SU-DHL-6 (cell line): ENCODE measurements around the gene FBXW11.

Experiments
- H2AFZ ChIP-seq: fragments of 200-600 bp; sonication (generic); 2 replicates; pipeline ENCODE4 v1.6.1; 2014; ENCODE audit warnings: low read depth, mild to moderate bottlenecking, moderate library complexity, mixed read lengths, antibody characterized with exemption, low read length; ENCODE audit not compliant: severe bottlenecking
- H3F3A ChIP-seq: fragments of 200-600 bp; shearing (Covaris generic); 2 replicates; pipeline ENCODE4 v1.6.0; 2016; ENCODE audit warnings: antibody characterized with exemption, mild to moderate bottlenecking; ENCODE audit not compliant: insufficient read depth
- H3K27ac ChIP-seq: fragments of 200-600 bp; sonication (generic); 2 replicates; pipeline ENCODE4 v1.5.1; 2016; ENCODE audit warnings: low read depth, mild to moderate bottlenecking, low read length, moderate library complexity, mixed read lengths
- H3K27me3 ChIP-seq: fragments of 200-600 bp; sonication (generic), shearing (Covaris generic); 2 replicates; pipeline ENCODE4 v1.6.0; 2014; ENCODE audit warnings: mild to moderate bottlenecking, low read length
- H3K36me3 ChIP-seq: fragments of 200-600 bp; sonication (generic); 2 replicates; pipeline ENCODE4 v1.6.1; 2014; ENCODE audit warnings: mild to moderate bottlenecking, low read length, mixed read lengths
- H3K4me2 ChIP-seq: fragments of 300-600, 200-600 bp; shearing (Covaris generic), sonication (generic); 2 replicates; pipeline ENCODE4 v1.6.0; 2014; ENCODE audit warnings: low read length, low read depth, mild to moderate bottlenecking; ENCODE audit not compliant: poor library complexity, severe bottlenecking
- H3K4me3 ChIP-seq: fragments of 200-600 bp; sonication (generic); 2 replicates; pipeline ENCODE4 v1.5.1; 2014; ENCODE audit warnings: antibody characterized with exemption, low read length, mild to moderate bottlenecking, mixed read lengths; ENCODE audit not compliant: insufficient read depth, poor library complexity, severe bottlenecking
- H3K79me2 ChIP-seq: fragments of 200-600 bp; sonication (generic); 2 replicates; pipeline ENCODE4 v1.6.1; 2014; ENCODE audit warnings: mild to moderate bottlenecking, low read length, moderate library complexity; ENCODE audit not compliant: insufficient read depth
- H3K9ac ChIP-seq: fragments of 200-600 bp; sonication (generic); 2 replicates; pipeline ENCODE4 v1.7.0; 2014; ENCODE audit warnings: mild to moderate bottlenecking, low read length
- H3K9me2 ChIP-seq: fragments of 200-600 bp; sonication (generic); replicated peaks from 2 replicates; pipeline ENCODE4 v1.6.1; 2014; ENCODE audit warnings: low read length; ENCODE audit not compliant: insufficient read depth
- H3K9me3 ChIP-seq: fragments of 200-600 bp; sonication (generic); 2 replicates; pipeline ENCODE4 v1.6.1; 2014; ENCODE audit warnings: low read length, mixed read lengths; ENCODE audit not compliant: insufficient read depth
- H4K20me1 ChIP-seq: fragments of 200-600 bp; sonication (generic); 2 replicates; pipeline ENCODE4 v1.6.1; 2014; ENCODE audit warnings: low read depth, mild to moderate bottlenecking, antibody characterized with exemption, low read length, moderate library complexity, mixed read lengths
- CTCF ChIP-seq: fragments of 200-600 bp; sonication (generic); IDR thresholded peaks from one replicate; pipeline ENCODE4 v1.5.1; 2017; ENCODE audit warnings: antibody characterized with exemption, mild to moderate bottlenecking, low read length, moderate library complexity; ENCODE audit not compliant: insufficient read depth, poor library complexity, severe bottlenecking
- EZH2phosphoT487 ChIP-seq: fragments of 200-600 bp; sonication (generic), shearing (Covaris generic); conservative IDR thresholded peaks from 2 replicates; pipeline ENCODE4 v1.6.1; 2018; ENCODE audit warnings: mild to moderate bottlenecking, antibody characterized with exemption, low read length, moderate library complexity, mixed read lengths

Gene FBXW11

GRCh38 chr5:171904886-171905285, 101.6 kb downstream of the FBXW11 start:
- Histone ChIP-seq H3K9ac (no peak overlapping the region), H3K4me3 (no peak overlapping the region), H3K27ac (no peak overlapping the region), H3K27me3 (no peaks in the 10 kb centered on the region), H4K20me1 (no peaks in the 10 kb centered on the region; the same call in 1 of the 2 replicates), H3K4me2 (no peak overlapping the region), H2AFZ (no peak overlapping the region), H3F3A (no peaks in the 10 kb centered on the region), H3K9me2 (no peaks in the 10 kb centered on the region), H3K36me3 (no peaks in the 10 kb centered on the region), H3K79me2 (peaks cover 24% of the 10 kb centered on the region; the same call in 1 of the 2 replicates), H3K9me3 (no peaks in the 10 kb centered on the region)
- TF ChIP-seq CTCF = no peak

- Histone ChIP-seq H3K9me3 (no peaks in the 10 kb centered on the region), H3K9me2 (no peaks in the 10 kb centered on the region), H3F3A (no peaks in the 10 kb centered on the region), H3K4me3 (no peak overlapping the region), H3K9ac (no peak overlapping the region), H3K4me2 (no peak overlapping the region), H3K79me2 (peaks cover 19% of the 10 kb centered on the region; the same call in 1 of the 2 replicates), H4K20me1 (no peaks in the 10 kb centered on the region; the same call in 1 of the 2 replicates), H3K36me3 (no peaks in the 10 kb centered on the region), H3K27ac (no peak overlapping the region), H2AFZ (no peak overlapping the region), H3K27me3 (no peaks in the 10 kb centered on the region)
- TF ChIP-seq CTCF = no peak
- no peak for TF ChIP-seq EZH2phosphoT487
Measured at GRCh38 chr5:171901764-171902163, 104.7 kb downstream of the FBXW11 start.

GRCh38 chr5:171899792-171900191, 106.6 kb downstream of the FBXW11 start:
- Histone ChIP-seq H3K4me3 (no peak overlapping the region), H3K27ac (no peak overlapping the region), H3K9ac (no peak overlapping the region), H3K79me2 (peaks cover 15% of the 10 kb centered on the region; the same call in 1 of the 2 replicates), H3K9me3 (no peaks in the 10 kb centered on the region), H3K9me2 (no peaks in the 10 kb centered on the region), H3K27me3 (no peaks in the 10 kb centered on the region), H4K20me1 (no peaks in the 10 kb centered on the region; the same call in 1 of the 2 replicates), H3F3A (no peaks in the 10 kb centered on the region), H3K36me3 (no peaks in the 10 kb centered on the region), H3K4me2 (no peak overlapping the region), H2AFZ (no peak overlapping the region)
- TF ChIP-seq EZH2phosphoT487 (no peak), CTCF (no peak)
